ENCODE data around the gene HSD17B4.

GRCh38 chr5:119404033-119404432, 48.3 kb upstream of the HSD17B4 start:
- TF ChIP-seq CTCF (IDR thresholded peaks at IDR 0.05) (no peak), POLR2A (IDR thresholded peaks at IDR 0.05) (no peak)

Data from heart left ventricle (tissue), 13 donors.